Inferior parietal cortex (tissue), 1 donor: Measurements from ENCODE around the gene CT45A8.
A peak's percentile ranks its signal among the peaks of the same experiment; 100 is the strongest.
"Not testable (repeated sequence)": the region's sequence is repeated elsewhere in the genome, so short reads cannot be mapped to it uniquely, and the experiment has no call there.

Source experiments
- DNase-seq: peaks from one replicate; pipeline ENCODE4 v3.0.0-alpha.2; 2016; ENCODE audit errors: extremely low spot score

The CT45A8 gene

GRCh38 chrX:135854438-135854837 lies at the start of gene CT45A8:
Gene CT45A8, minus strand, starts transcription at chrX:135854538. Its CDS starts 3,755 bp downstream, at chrX:135850783.
- DNase-seq, result not testable (repeated sequence)

- peak; percentile 25 for DNase-seq
Observed at GRCh38 chrX:135893294-135893817, 39.0 kb upstream of the CT45A8 start, which contains the start of the genes CT45A10 and SAGE1. Gene CT45A10, minus strand, starts transcription at chrX:135893444. Its CDS starts 8,100 bp downstream, at chrX:135885344. Gene SAGE1, plus strand, starts transcription at chrX:135893716. Its CDS starts 2,527 bp downstream, at chrX:135896243.

GRCh38 chrX:135892781-135893180 lies 38.4 kb upstream of the CT45A8 start:
- DNase-seq, result no peak

GRCh38 chrX:135890087-135890585 lies 35.8 kb upstream of the CT45A8 start:
- no peak for DNase-seq

GRCh38 chrX:135888976-135889375 lies 34.6 kb upstream of the CT45A8 start:
- DNase-seq, result not testable (repeated sequence)

GRCh38 chrX:135888230-135888629 lies 33.9 kb upstream of the CT45A8 start:
- not testable (repeated sequence) for DNase-seq

- DNase-seq, result not testable (repeated sequence)
Observed at GRCh38 chrX:135882741-135883140, 28.4 kb upstream of the CT45A8 start.

- not testable (repeated sequence) for DNase-seq
Observed at GRCh38 chrX:135871712-135872111, 17.4 kb upstream of the CT45A8 start, which contains the start of gene CT45A9. Gene CT45A9, minus strand, starts transcription at chrX:135871812. Its CDS starts 3,751 bp downstream, at chrX:135868061.

- not testable (repeated sequence) for DNase-seq
Observed at GRCh38 chrX:135837180-135837579, 17.2 kb downstream of the CT45A8 start, which contains the start of gene CT45A7. Gene CT45A7, minus strand, starts transcription at chrX:135837280. Its CDS starts 3,747 bp downstream, at chrX:135833533.

- not testable (repeated sequence) for DNase-seq
Observed at GRCh38 chrX:135819912-135820311, 34.4 kb downstream of the CT45A8 start, which contains the start of gene CT45A2. Gene CT45A2, minus strand, starts transcription at chrX:135820012. Its CDS starts 3,747 bp downstream, at chrX:135816265.

- DNase-seq, result not testable (repeated sequence)
Observed at GRCh38 chrX:135802687-135803086, 51.7 kb downstream of the CT45A8 start, which contains the start of gene CT45A6. Gene CT45A6, minus strand, starts transcription at chrX:135802787. Its CDS starts 3,794 bp downstream, at chrX:135798993.
